Gastrocnemius medialis (tissue), 4 donors: ENCODE results near the gene ZIM2.

Experiments
- POLR2A ChIP-seq, 2 donors: fragments of 450-650 bp; IDR thresholded peaks; one replicate each; pipeline ENCODE4 v1.6.1; 2017; ENCODE audit warnings: antibody characterized with exemption in 2 of 2, mild to moderate bottlenecking in 2 of 2, moderate library complexity in 2 of 2
- TF ChIP-seq, protein P1 (sequence below), 5 experiments: fragments of 450-650 bp in 3 of 5; fragments of 200-600 bp in 2 of 5; sonication (generic) in 2 of 5; IDR thresholded peaks in 4 of 5; conservative IDR thresholded peaks in 1 of 5; 1 replicate in 4 of 5; 2 replicates in 1 of 5; pipeline ENCODE4 v1.5.1; 2016 to 2019; ENCODE audit warnings: antibody characterized with exemption in 5 of 5, mild to moderate bottlenecking in 3 of 5, moderate library complexity in 3 of 5

GRCh38 chr19:56748378-56748777, 92.1 kb downstream of the ZIM2 start:
- TF ChIP-seq, protein P1, sequence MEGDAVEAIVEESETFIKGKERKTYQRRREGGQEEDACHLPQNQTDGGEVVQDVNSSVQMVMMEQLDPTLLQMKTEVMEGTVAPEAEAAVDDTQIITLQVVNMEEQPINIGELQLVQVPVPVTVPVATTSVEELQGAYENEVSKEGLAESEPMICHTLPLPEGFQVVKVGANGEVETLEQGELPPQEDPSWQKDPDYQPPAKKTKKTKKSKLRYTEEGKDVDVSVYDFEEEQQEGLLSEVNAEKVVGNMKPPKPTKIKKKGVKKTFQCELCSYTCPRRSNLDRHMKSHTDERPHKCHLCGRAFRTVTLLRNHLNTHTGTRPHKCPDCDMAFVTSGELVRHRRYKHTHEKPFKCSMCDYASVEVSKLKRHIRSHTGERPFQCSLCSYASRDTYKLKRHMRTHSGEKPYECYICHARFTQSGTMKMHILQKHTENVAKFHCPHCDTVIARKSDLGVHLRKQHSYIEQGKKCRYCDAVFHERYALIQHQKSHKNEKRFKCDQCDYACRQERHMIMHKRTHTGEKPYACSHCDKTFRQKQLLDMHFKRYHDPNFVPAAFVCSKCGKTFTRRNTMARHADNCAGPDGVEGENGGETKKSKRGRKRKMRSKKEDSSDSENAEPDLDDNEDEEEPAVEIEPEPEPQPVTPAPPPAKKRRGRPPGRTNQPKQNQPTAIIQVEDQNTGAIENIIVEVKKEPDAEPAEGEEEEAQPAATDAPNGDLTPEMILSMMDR (IDR thresholded peaks at IDR 0.05 in 4 of 5, conservative IDR thresholded peaks at IDR 0.05 in 1 of 5), result no peak
- TF ChIP-seq POLR2A (IDR thresholded peaks at IDR 0.05), result no peak
